CD4-positive, alpha-beta T cell treated with Interleukin-4 for 4 hours (primary cell): ENCODE data around the gene SAMM50.

Source experiments
- DNase-seq: peaks from one replicate; pipeline ENCODE4 v3.0.0-alpha.2; 2020

SAMM50 gene

GRCh38 chr22:44032126-44032730 lies 77.0 kb downstream of the SAMM50 start:
- no peak for DNase-seq

- no peak for DNase-seq
Measured at GRCh38 chr22:44033287-44033686, 78.0 kb downstream of the SAMM50 start.

GRCh38 chr22:44033694-44034093 lies 78.5 kb downstream of the SAMM50 start:
- no peak for DNase-seq

- no peak for DNase-seq
Measured at GRCh38 chr22:44037519-44038375, 82.5 kb downstream of the SAMM50 start.

GRCh38 chr22:44039566-44040171 lies 84.4 kb downstream of the SAMM50 start:
- DNase-seq = no peak

- no peak for DNase-seq
Measured at GRCh38 chr22:44042249-44043218, 87.3 kb downstream of the SAMM50 start.

- DNase-seq = no peak
Measured at GRCh38 chr22:44045145-44045544, 89.9 kb downstream of the SAMM50 start.
